ENCODE data around the gene DENND1B. TPM values are rescaled to one million over a fixed set of nuclear protein-coding genes. Genes with fewer than 3 reads are reported as not detected.

DENND1B gene
- total RNA-seq, 1 donor from 2014 or later = 5.9 TPM

DNA sequence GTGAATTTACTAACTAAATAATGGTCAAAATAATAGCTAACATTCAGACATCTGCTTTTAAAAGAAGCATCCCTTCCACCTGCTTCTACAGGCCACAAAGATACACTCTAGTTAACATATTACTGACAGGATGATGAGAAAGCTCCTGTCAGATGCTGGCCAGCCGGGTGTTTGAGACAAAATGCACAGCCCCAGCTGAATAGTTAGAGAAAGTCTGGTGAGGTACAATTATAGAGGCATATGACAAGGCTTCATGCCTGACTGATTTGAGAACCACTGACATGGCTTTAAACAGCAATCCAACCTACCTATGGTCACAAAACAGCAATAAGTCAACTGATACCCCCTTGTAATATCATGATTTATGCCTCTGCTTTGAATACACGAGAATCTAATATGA, 137.0 kb downstream of the DENND1B start:
- H3K4me3 ChIP-seq (ENCODE audit: low read depth, low read length) = no peak overlapping the region
- TF ChIP-seq, protein P1, sequence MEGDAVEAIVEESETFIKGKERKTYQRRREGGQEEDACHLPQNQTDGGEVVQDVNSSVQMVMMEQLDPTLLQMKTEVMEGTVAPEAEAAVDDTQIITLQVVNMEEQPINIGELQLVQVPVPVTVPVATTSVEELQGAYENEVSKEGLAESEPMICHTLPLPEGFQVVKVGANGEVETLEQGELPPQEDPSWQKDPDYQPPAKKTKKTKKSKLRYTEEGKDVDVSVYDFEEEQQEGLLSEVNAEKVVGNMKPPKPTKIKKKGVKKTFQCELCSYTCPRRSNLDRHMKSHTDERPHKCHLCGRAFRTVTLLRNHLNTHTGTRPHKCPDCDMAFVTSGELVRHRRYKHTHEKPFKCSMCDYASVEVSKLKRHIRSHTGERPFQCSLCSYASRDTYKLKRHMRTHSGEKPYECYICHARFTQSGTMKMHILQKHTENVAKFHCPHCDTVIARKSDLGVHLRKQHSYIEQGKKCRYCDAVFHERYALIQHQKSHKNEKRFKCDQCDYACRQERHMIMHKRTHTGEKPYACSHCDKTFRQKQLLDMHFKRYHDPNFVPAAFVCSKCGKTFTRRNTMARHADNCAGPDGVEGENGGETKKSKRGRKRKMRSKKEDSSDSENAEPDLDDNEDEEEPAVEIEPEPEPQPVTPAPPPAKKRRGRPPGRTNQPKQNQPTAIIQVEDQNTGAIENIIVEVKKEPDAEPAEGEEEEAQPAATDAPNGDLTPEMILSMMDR (conservative IDR thresholded peaks at IDR 0.05; ENCODE audit: low read depth, low read length) = no peak
- no peak for DNase-seq (ENCODE audit: low read depth)

DNA sequence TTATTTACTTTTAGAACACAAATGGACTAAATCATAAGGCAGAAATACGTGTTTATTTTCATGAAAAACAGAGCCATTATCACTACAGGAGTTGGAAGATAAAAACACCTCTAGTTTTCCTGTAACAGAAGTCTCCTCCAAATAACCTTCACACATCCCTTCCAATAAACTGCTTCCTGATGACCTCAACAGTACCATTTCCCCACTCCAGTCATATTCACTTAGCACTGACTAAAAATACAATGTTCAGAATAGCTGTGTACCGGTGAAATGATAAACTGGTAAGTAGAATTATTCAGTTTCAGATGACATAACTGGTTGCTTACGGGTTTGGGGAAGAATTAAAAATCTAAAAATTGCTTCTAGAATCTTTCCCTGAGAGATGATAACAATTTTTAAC, 137.9 kb downstream of the DENND1B start:
- TF ChIP-seq, protein P1 (conservative IDR thresholded peaks at IDR 0.05; ENCODE audit: low read depth, low read length) = no peak
- H3K4me3 ChIP-seq (ENCODE audit: low read depth, low read length) = no peak overlapping the region

DNA sequence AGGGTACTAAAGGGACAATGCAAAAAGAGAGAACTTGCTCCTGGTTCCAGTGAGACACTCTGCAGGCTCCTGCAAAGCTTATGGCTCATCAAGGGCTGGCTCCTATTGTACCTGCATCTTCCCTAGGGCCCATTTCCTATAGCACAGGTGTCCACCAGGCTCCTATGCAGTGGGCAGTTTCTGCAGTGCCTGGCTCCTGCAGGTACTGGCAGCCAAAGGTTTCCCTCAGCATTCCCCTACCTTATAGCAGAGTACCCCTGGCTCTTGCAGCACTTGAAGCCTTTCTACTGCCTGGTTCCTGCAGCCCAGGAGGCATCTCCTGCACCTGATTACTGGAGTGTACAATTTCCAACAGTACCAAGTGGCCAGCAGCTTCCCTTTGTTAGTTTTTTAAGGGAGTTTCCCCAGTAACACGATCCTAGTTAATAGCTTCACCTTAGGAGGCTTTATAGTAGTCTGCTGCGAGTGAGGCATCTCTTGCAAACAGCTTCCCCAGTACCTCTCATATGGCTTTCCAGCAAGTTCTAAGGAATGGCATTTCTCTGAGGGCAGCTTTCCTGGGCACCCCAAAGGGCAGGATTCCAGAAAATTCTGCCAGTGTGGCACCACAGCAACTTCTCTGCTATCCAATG, 141.7 kb downstream of the DENND1B start:
- no peak overlapping the region for H3K4me3 ChIP-seq (ENCODE audit: low read depth, low read length)
- TF ChIP-seq, protein P1 (conservative IDR thresholded peaks at IDR 0.05; ENCODE audit: low read depth, low read length) = no peak
- DNase-seq (ENCODE audit: low read depth) = no peak

More for the DNA sequence above, 137.9 kb downstream of the DENND1B start:
- DNase-seq (ENCODE audit: low read depth) = no peak

- DNase-seq (ENCODE audit: low read depth) = no peak
- TF ChIP-seq, protein P1 (conservative IDR thresholded peaks at IDR 0.05; ENCODE audit: low read depth, low read length) = no peak
- no peak overlapping the region for H3K4me3 ChIP-seq (ENCODE audit: low read depth, low read length)
Observed at GRCh38 chr1:197632651-197633050, 142.6 kb downstream of the DENND1B start.

- TF ChIP-seq, protein P1 (conservative IDR thresholded peaks at IDR 0.05; ENCODE audit: low read depth, low read length) = no peak
- no peak for DNase-seq (ENCODE audit: low read depth)
- H3K4me3 ChIP-seq (ENCODE audit: low read depth, low read length) = no peak overlapping the region
Observed at GRCh38 chr1:197632005-197632404, 143.3 kb downstream of the DENND1B start.

GRCh38 chr1:197622371-197622770, 152.9 kb downstream of the DENND1B start:
- DNase-seq (ENCODE audit: low read depth) = no peak
- no peak overlapping the region for H3K4me3 ChIP-seq (ENCODE audit: low read depth, low read length)
- TF ChIP-seq, protein P1 (conservative IDR thresholded peaks at IDR 0.05; ENCODE audit: low read depth, low read length) = no peak

DNA sequence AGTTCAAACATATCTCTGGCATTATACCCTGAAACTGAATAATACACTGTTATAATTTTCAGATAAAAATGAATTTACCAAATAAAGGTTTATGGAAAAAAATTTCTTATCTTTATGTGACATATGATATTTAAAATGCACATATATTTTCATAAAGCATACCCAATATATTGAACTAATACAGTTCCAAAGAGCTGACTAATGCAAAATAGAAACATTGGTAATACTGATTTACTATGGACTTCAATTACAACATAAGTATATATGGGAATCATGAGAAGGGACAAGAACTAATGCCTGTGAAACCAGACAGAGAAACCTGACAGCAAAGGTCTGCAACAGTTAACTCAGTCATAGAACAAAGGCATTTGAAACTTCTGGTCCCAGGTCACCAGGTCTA, 153.5 kb downstream of the DENND1B start:
- no peak for DNase-seq (ENCODE audit: low read depth)
- no peak overlapping the region for H3K4me3 ChIP-seq (ENCODE audit: low read depth, low read length)
- TF ChIP-seq, protein P1 (conservative IDR thresholded peaks at IDR 0.05; ENCODE audit: low read depth, low read length) = no peak
